Hippocampal formation (tissue), 2 donors: Measurements from ENCODE around the gene CSN2.
"Not testable (repeated sequence)": the region's sequence is repeated elsewhere in the genome, so short reads cannot be mapped to it uniquely, and the experiment has no call there.

Experiments used
- DNase-seq, 2 donors: peaks; one replicate each; lab custom pipeline; 2025; lab: John Stamatoyannopoulos, UW

CSN2 gene, protein sequence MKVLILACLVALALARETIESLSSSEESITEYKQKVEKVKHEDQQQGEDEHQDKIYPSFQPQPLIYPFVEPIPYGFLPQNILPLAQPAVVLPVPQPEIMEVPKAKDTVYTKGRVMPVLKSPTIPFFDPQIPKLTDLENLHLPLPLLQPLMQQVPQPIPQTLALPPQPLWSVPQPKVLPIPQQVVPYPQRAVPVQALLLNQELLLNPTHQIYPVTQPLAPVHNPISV

DNA sequence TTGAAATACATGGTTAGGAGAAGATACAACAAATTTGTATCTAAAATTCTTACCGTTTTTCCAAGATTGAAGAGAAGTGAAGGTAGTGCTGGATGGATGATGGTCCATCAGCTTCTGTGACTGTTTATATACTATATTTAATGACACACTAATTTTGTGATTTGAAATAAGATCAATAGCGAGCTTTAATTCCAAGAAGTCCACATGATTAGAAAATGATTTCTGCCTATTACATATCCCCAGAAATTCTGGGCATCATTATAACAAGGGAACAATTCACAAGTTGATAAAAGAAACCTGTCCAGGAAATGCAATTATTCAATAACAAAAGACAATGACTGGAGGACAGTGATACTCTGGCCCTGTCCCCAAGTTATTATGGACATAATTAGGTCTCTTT, at the start of gene CSN2:
CSN2 (minus strand) TSS at position 101 of the 400 bp plus-strand sequence. CDS start 4,733 bp downstream, outside the sequence.
- no peak for DNase-seq

DNA sequence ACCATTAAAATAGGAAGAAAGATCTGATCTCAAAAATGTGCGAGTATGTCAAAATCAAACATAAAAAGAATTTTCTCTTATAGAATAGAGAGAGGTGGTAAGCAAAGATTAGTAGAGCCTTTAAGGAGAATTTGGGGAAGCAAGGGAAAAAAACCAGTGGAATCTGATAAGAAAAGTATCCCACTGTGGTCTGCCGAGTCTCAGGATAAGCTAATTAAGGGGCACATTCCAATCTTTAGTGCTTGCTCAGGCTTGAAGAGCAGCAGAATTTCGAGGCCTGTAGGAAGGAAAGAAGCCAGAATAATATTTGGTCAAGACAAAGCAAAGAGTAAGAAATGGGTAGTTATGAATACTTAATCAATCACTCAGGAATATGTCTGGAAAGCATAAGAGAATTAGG, 43.2 kb upstream of the CSN2 start:
- DNase-seq, result no peak

GRCh38 chr4:70002507-70002906, 37.0 kb upstream of the CSN2 start:
- no peak for DNase-seq

- DNase-seq, result no peak
These were observed 35.2 kb upstream of the CSN2 start for GRCh38 chr4:70000711-70001110.

DNA sequence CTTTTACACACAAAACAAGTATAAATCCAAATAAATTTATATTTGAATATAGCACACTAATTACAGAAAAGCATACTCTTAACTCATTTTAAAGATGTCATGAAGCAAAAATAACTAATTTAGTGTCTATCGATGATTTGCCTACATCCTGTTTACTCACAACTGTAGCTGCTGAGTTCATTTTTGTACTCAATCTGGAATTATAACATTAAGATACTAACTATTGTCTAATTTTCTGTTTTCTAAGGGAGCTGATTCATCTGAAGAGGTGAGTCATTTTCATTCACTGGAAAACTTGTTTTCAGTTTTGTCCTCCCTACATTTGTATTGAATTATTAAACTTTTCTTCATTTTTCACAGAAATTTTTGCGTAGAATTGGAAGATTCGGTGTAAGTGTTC, 33.9 kb upstream of the CSN2 start:
- no peak for DNase-seq

DNA sequence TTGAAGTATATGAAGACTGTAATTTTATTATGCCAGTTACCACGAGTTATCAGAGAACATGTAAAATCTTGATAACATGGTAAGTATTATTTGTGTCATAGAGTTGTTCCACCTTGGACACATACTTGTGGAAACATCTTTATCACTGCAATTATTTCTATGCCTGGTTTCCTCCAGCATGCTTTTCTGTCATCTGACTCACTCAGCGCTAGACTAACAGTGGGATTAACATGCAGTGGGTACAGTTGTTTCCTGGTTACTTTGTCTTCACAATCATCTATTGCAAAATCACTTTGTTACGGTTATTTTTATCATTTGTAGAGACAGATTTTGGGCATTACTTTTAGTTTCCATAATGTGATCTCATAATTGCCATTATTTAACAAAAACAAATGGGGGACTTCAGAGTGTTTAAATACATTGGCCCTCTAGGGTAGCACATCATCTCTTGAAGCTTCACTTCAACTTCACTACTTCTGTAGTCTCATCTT, 30.0 kb upstream of the CSN2 start, which contains the start of gene STATH:
STATH (plus strand) TSS at position 441 of the 491 bp plus-strand sequence. CDS start 2,472 bp downstream, outside the sequence.
- DNase-seq, result no peak

DNA sequence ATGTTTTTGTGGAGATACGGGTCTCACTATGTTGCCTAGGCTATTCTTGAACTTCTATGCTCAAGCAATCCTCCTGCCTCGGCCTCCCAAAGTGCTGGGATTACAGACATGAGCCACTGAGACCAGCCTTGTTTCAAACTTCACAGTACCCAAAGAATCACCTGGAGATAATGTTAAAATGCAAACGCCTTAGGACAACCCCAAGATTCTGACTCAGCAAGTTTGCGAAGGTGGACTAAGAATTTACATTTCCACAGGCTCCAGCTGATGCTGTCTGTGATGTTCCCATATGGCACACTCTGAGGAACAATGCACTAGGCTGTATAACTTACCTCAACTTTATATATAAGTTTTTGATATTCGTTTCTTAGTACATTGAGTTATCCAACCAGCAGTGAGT, 29.3 kb upstream of the CSN2 start:
- no peak for DNase-seq

DNA sequence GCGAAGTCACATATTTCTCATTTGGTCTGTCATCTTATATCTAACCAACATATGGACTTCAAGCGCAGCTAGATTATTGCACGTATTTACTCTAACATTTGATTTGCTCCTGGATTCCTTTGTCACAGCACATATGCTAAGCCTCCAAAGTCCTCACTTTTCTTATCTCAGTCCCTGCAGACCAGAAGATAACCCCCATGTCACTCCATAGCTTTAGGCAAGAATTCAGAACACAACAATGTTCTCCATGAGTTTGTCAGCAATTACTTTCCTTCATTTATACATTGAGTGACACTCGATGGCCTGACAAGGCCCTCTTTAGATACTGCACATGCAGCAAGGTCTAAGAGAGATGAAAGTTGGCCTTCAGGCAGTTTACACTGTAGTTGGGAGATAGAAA, 25.5 kb upstream of the CSN2 start:
- no peak for DNase-seq

DNA sequence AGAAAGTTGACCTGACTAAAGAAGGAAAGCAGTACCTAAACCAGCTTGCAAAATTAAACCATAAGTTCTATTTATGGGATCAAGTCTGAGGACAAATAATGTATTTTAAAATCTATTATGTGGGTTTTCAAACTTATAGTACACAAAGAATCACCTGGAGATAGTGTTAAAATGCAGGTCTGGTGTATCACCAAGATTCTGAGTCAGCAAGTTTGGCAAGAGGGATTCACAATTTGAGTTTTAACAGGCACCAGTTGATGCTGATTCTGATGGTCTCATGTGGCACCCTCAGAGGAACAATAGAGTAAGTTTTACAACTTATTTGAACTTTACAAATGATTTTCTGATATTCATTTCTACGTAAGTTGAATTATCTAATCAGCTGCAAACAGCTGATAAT, 21.1 kb upstream of the CSN2 start:
- DNase-seq, result no peak

DNA sequence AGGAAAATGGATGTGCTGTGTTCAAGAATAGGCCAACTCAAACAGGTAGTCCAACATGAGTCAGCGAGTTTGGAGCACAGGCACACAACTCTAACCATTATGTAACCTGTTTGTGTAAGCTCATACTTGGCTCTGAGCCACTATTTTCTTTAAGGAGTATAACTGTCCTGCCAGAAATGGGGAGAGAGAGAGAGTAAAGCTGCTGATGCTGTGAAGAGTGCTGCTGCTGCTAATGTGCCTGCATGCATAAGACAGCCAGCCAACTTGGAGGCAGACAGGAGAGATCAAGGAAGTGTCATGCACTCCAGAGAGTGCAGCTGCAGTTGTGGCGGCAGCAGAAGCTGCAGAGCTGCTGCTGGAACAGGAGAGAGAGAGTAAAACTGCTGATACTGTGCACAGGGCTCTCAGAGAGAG, 18.5 kb upstream of the CSN2 start:
- DNase-seq, result peak in 1 of 2 donors; percentile 2

- DNase-seq, result no peak
These were observed 12.1 kb upstream of the CSN2 start for GRCh38 chr4:69977582-69977981.

DNA sequence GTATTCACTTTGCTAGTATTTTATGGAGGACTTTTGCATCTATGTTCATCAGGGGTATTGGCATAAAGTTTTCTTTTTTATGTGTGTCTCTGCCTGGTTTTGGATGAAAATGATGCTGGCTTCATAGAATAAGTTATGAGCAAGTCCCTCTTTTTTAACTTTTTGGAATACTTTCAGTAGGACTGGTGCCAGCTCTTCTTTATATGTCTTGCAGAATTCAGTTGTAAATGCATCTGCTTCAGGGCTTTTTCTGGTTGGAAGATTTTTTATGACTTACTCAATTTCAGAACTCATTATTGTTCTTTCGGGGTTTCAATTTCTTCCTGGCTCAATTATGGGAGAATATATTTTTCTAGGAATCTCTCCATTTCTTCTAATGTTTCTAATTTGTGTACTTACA, 9.1 kb upstream of the CSN2 start:
- no peak for DNase-seq

- DNase-seq, result no peak
These were observed 4.5 kb upstream of the CSN2 start for GRCh38 chr4:69970071-69970470.

GRCh38 chr4:69957209-69957608, 8.3 kb downstream of the CSN2 start:
- no peak for DNase-seq

DNA sequence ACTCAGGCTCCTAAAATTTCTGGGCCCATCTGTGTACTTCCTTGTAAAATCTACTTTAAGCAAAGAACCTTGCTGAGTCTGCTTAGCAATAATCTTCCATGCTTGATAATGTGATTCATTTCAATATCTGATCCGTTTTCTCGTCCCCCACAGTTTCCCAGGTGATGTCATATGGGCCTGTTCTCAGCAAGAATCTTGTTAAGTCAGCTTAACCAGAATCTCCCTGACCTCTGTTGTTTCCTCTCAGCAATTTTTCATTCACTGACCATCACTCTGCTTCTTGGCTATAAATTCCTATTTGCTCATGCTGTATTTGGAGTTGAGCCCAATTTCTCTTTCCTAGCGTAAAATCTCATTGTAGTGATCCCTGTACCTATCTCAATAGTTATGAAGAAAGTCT, 13.9 kb downstream of the CSN2 start:
- DNase-seq, result no peak

- no peak for DNase-seq
These were observed 29.0 kb downstream of the CSN2 start for GRCh38 chr4:69936566-69936965.

DNA sequence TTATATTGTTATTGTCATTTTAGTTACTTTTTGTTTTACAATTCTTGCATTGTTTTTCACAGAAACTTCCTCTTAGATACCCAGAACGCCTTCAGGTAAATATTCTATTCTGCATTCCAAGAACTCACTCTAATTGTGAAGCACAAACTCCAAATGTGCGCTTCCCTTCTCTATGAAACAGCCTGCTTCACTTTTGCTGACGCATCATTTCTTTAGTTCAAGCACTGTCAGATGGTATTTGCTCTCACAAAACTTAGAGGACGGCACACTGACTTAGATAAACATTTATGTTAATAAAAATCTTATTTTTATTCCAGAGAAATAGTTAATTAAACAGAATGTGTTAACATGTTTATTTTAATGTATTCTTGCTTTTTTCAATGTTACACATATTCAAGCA, 31.4 kb downstream of the CSN2 start:
- no peak for DNase-seq

DNA sequence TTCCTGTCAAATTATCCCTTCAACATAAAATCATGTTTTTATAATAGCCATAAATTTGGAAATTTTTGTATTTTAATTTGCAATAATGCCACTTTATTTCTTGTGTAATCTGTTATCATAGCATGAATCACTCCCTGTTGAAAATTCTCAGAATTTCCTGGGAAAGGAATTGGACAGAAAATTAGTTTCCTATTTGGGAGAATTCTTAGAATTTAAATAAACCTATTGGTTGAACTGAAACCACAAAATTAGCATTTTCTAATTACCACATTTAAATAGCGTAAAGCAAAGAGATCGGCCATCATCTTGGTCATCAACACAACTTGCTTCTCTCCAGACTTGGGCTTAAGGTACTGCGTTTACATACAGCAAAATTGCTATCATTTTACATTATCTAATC, 34.8 kb downstream of the CSN2 start, which contains the start of gene CSN1S1:
CSN1S1 (plus strand) TSS at position 301 of the 400 bp plus-strand sequence. CDS start 1,488 bp downstream, outside the sequence.
- DNase-seq, result no peak

DNA sequence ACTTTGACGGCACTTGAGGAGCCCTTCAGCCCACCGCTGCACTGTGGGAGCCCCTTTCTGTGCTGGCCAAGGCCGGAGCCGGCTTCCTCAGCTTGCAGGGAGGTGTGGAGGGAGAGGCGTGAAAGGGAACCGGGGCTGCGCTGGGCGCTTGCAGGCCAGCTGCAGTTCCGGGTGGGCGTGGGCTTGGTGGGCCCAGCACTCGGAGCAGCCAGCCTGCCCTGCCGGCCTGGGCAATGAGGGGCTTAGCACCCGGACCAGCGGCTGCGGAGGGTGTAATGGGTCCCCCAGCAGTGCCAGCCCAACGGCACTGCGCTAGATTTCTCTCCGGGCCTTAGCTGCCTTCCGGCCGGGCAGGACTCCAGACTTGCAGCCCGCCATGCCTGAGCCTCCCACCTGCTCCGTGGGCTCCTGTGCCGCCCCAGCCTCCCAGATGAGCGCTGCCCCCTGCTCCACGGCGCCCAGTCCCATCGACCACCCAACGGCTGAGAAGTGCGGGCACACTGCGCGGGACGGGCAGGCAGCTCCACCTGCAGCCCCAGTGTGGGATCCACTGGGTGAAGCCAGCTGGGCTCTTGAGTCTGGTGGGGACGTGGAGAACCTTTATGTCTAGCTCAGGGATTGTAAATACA, 41.6 kb downstream of the CSN2 start:
- DNase-seq, result not testable (repeated sequence)

DNA sequence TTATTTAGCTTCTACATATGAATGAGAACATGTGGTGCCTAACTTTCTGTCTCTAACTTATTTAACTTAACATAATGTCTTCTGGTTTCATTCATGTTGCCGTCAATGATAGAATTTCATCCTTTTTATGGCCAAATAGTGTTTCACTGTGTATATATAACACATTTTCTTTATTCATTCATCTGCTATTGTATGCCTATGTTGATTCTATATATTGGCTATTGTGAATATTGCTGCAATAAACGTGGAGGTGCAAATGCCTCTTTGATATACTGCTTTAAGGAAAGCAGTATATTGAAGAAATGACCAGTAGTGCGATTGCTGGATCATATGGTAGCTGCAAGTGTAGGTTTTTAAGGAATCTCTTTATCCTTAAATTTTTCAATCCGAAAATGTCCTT, 44.7 kb downstream of the CSN2 start:
- no peak for DNase-seq

DNA sequence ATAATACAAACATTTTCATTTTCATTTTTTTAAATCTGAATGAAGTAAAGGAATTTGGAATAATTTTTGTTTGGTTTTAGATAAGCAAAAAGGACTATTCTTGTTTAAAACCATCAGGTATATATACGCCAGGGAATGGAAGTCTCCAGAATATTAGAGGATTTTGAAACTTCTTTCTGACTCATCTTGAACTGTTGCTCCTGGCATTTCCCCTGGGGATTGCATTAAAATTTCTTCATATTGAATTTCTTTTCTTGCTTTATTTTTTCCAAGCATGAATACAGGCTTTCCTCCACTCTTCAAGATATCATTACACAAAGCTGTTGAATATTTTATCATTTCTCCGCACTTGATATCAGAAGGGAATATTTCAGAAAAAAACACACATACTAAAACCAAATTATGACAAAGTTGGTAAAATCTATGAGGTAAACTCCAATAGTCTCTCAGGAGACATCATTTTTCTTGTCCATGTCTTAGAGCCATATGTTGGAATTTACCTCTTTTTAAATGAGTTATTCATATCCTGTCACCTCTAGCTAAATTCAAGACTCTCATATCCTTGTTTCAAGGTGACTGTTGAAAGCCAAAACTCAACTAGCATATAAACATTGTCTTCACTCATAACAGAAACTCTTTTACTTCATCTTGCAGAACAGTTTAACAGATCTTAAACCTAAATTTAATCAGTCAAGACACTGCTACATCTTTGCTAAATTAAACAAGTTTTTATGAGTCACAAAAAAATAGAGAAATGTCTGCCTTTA, 55.3 kb downstream of the CSN2 start:
- DNase-seq, result no peak

DNA sequence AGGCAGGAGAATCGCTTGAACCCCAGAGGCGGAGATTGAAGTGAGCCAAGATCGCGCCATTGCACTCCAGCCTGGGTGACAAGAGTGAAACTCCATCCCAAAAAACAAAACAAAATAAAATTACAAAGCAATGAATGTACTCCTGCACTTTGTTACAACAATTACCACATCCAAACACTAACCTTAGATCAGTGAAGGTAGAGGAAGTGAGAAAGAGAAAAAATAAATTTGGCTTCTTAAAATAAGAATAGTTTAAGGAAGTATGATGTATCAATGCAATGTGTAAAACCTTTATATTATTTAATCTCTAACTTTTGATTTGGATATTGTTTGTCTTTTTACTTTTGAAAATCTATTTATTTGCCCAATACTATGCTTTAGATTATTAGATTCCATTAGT, 56.3 kb downstream of the CSN2 start:
- DNase-seq, result no peak

DNA sequence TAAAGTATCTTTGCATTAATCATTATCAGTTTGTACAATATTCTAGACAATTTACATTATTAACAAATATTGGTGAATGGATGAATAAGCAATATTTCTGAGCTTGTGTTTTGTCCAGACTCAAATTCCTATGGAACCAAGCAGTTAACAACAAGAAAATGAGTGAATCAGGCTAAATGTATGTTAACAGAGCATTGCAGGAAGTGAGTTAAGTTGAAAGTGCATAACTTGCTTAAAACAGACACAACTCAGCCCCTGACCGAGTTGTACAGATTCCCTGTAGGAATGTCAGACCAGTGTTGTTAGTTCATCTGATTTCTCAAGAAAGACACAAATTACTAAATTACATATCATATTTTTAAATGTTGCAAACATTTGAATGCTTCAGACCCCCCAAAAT, 58.4 kb downstream of the CSN2 start:
- DNase-seq, result no peak
